Cardiac muscle cell (in vitro differentiated cells and primary cell): ENCODE results near the gene LEMD2. TPM values are rescaled to one million over a fixed set of nuclear protein-coding genes. Genes with fewer than 3 reads are reported as not detected.

ENCODE experiments used
- DNase-seq, 2 donors: peaks; one replicate each; pipeline versions ENCODE4 v3.0.0 to v3.0.0-alpha.2; 2010 to 2017; ENCODE audit warnings: low read depth in 1 of 2, low spot score in 1 of 2
- H3K27ac ChIP-seq: fragments of 200-600 bp; sonication (generic); 2 replicates; pipeline ENCODE4 v1.5.1; 2016
- H3K27me3 ChIP-seq: fragments of 200-600 bp; sonication (generic); 2 replicates; pipeline ENCODE4 v1.6.0; 2016; ENCODE audit warnings: control low read depth
- H3K36me3 ChIP-seq: fragments of 200-600 bp; sonication (generic); 2 replicates; pipeline ENCODE4 v1.5.1; 2016; ENCODE audit warnings: control low read depth
- H3K4me1 ChIP-seq: fragments of 200-600 bp; sonication (generic); 2 replicates; pipeline ENCODE4 v1.8.1; 2017; ENCODE audit warnings: low read depth, mild to moderate bottlenecking, mixed run types
- H3K4me3 ChIP-seq: fragments of 200-600 bp; sonication (generic); 2 replicates; pipeline ENCODE4 v1.5.1; 2016; ENCODE audit warnings: mild to moderate bottlenecking
- H3K9me3 ChIP-seq: fragments of 200-600 bp; sonication (generic); 2 replicates; pipeline ENCODE4 v1.5.1; 2017; ENCODE audit warnings: low read depth, mild to moderate bottlenecking, control low read depth
- CTCF ChIP-seq: IDR thresholded peaks from 2 replicates; pipeline ENCODE4 v1.5.1; 2012; ENCODE audit warnings: low read depth, mild to moderate bottlenecking, low read length
- polyA plus RNA-seq: library from polyadenylated mRNA; unstranded; fragments of >200 nt; fragmentation: Nextera tagmentation; extraction: Ambion mirVana; gene quantifications from 2 replicates; pipeline ENCODE4 v1.2.1, GENCODE V29; 2016
- total RNA-seq: library from RNA; depleted of rRNA; stranded (reverse); fragments of >200 nt; gene quantifications from 2 replicates; pipeline ENCODE4 v1.2.3, GENCODE V29; 2016

The LEMD2 gene
- total and polyA plus RNA-seq, 2 experiments from 2014 or later, result 65.4 to 78.2 TPM

DNA sequence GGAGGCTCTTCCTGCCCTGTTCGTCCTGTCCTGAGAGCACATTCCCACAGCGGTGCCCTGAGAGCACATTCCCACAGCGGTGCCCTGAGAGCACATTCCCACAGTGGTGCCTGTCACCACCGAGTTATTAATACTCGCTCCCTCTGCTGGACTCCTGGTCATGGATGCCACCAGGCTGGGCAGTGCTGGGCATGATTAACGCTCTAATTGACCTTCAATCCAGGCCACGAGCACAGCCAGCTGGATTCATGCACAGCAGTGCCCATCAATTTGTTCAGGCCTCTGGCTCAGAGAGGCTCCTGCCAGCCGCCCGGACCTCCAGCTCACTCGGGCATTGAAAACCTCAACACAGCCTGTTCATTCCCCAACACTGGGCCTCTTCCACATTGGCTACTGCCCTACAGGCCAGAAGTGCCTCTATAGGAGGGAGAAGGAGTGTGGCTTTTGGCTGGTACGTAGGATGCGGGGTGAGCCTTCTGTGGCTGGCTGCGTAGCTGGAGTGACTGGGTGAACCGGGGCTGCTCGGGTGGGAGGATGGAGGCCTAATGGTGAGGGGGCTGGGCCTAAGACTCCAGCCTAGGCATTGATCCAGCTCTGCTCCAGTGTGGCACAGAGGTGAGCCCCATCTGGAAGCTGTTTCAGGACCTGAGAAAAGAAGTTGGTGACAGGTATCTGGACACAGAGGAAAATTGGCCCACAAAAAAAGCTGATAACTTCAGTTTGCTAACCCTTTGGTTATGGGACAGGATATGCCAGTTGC lies 51.5 kb downstream of the LEMD2 start:
- no peaks in the 10 kb centered on the region for H3K4me1 ChIP-seq
- no peaks in the 10 kb centered on the region for H3K27me3 ChIP-seq
- H3K4me3 ChIP-seq, result no peak overlapping the region
- no peak for DNase-seq
- no peaks in the 10 kb centered on the region for H3K9me3 ChIP-seq
- H3K36me3 ChIP-seq, result no peaks in the 10 kb centered on the region
- TF ChIP-seq CTCF, result no peak
- no peak overlapping the region for H3K27ac ChIP-seq

GRCh38 chr6:33735216-33735615 lies 53.7 kb downstream of the LEMD2 start:
- no peaks in the 10 kb centered on the region for H3K27me3 ChIP-seq
- H3K4me3 ChIP-seq, result no peak overlapping the region
- peaks cover 6% of the 10 kb centered on the region for H3K4me1 ChIP-seq
- H3K9me3 ChIP-seq, result no peaks in the 10 kb centered on the region
- TF ChIP-seq CTCF, result no peak
- DNase-seq, result no peak
- H3K36me3 ChIP-seq, result no peaks in the 10 kb centered on the region
- no peak overlapping the region for H3K27ac ChIP-seq

DNA sequence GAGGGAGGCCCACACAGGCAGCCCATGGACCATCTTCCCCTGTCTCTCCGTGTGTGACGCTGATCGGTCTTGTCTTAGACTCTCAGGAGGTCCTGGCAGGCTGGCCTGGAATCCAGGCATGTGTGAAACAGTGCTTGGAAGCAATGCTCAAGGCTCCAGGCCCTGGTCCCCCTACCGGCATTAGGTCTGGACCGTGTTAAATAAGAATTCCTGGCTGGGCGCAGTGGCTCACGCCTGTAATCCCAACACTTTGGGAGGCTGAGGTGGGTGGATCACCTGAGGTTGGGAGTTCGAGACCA lies 55.3 kb downstream of the LEMD2 start:
- H3K4me1 ChIP-seq, result peaks cover 9% of the 10 kb centered on the region
- H3K9me3 ChIP-seq, result no peaks in the 10 kb centered on the region
- no peak overlapping the region for H3K27ac ChIP-seq
- TF ChIP-seq CTCF, result no peak
- H3K27me3 ChIP-seq, result no peaks in the 10 kb centered on the region
- no peaks in the 10 kb centered on the region for H3K36me3 ChIP-seq
- no peak for DNase-seq
- H3K4me3 ChIP-seq, result no peak overlapping the region

DNA sequence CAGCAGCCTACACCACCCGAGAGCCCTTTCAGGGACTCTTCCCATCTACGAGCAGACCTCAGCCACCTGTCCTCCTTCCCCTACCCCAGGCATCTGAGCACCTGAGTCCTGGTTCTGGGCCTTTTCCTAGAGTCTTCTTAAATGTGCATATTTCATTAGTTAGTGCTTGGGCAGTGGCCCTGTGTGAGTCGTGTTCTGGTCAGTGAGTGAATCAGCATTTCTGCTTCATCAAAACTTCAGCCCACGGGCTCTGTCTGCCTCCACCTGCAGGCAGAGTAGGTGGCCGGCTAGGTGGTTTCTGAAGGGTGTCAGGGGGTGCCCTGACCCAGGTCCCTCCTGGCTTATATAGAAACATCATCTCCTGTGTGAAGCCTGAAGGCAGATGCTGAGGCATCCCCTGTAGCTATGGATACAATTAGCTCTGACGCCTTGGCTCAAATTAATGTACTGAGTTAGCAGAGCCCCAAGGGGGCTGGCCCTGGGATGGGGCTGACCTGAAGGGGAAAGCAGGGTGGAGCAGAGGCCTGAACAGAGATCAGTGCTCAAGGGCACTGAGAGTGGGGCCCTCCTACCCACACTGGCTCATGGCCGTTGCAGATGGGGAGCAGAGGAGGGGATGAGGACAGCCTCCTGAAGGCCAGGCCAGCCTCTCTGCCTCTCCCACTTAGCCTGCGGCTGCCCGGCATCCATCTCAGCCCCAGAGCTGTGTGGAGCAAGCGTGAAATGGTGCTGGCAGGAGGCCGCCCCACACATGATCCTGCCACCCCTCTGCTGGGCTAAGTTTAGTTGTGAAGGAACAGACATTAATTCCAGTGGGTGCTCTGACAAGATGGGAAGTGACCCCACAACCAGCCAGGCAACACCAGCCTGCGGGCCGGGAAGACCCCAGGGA lies 55.9 kb downstream of the LEMD2 start:
- no peak for DNase-seq
- Histone ChIP-seq H3K4me1 (peaks cover 9% of the 10 kb centered on the region), H3K27me3 (no peaks in the 10 kb centered on the region), H3K27ac (no peak overlapping the region), H3K9me3 (no peaks in the 10 kb centered on the region), H3K36me3 (no peaks in the 10 kb centered on the region), H3K4me3 (no peak overlapping the region)
- no peak for TF ChIP-seq CTCF

DNA sequence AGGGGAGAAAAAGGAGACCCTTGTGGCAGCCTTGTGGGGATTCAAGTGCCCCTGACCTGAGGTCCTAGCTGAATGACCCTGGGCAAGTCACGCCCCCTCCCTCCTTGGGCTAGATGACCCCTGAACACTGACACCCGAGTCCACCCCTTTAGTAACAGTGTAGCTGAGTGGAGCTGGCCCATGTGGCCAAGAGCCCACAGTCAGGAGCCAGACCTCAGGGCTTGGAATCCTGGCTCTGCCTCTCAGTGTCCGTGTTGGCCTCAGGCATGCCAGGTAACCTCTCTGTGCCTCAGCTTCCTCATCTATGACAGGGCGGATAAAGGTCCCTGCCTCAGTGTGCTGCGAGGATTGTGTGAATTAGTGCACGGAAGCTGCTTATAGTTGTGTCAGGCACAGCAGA lies 56.5 kb downstream of the LEMD2 start:
- no peak for DNase-seq
- Histone ChIP-seq H3K27me3 (no peaks in the 10 kb centered on the region), H3K4me3 (no peak overlapping the region), H3K27ac (no peak overlapping the region), H3K9me3 (no peaks in the 10 kb centered on the region), H3K36me3 (no peaks in the 10 kb centered on the region), H3K4me1 (peaks cover 9% of the 10 kb centered on the region)
- TF ChIP-seq CTCF, result no peak
